T-helper 22 cell (primary cell): ENCODE data around the gene ZNF74.
"Not testable (repeated sequence)": the region's sequence is repeated elsewhere in the genome, so short reads cannot be mapped to it uniquely, and the experiment has no call there.

Source experiments
- DNase-seq: peaks from one replicate; pipeline ENCODE4 v3.0.0-alpha.2; 2020; ENCODE audit warnings: low read depth

ZNF74 gene

GRCh38 chr22:20400606-20401375 is 6.8 kb downstream of the ZNF74 start:
- DNase-seq = no peak

DNA sequence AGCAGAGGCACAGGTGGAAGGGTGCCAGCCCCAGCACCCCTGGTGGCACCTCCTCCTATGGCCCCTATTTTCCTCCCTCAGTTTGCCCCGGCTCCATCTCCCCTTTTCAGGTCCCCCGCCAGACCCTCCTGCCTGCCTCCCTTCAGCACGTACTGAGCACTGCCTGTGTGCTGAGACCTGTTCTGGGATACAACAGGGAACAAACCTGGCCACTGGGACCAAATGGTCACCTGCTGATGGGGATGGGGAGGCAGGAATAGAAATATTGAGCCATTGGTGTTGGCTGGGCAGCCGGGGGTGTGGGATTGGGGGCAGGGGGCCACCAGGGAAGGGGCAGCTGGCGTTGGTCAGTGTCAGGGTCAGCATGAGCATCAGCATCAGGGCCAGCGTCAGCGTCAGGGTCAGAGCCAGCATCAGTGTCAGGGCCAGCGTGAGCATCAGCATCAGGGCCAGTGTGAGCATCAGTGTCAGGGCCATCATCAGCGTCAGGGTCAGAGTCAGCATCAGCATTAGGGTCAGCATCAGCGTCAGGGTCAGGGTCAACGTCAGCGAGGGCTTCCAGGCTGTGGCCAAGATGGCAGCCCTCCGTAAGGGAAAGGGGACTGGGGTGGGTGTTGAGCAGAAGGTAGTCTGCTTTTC is 7.5 kb downstream of the ZNF74 start:
- DNase-seq = no peak

DNA sequence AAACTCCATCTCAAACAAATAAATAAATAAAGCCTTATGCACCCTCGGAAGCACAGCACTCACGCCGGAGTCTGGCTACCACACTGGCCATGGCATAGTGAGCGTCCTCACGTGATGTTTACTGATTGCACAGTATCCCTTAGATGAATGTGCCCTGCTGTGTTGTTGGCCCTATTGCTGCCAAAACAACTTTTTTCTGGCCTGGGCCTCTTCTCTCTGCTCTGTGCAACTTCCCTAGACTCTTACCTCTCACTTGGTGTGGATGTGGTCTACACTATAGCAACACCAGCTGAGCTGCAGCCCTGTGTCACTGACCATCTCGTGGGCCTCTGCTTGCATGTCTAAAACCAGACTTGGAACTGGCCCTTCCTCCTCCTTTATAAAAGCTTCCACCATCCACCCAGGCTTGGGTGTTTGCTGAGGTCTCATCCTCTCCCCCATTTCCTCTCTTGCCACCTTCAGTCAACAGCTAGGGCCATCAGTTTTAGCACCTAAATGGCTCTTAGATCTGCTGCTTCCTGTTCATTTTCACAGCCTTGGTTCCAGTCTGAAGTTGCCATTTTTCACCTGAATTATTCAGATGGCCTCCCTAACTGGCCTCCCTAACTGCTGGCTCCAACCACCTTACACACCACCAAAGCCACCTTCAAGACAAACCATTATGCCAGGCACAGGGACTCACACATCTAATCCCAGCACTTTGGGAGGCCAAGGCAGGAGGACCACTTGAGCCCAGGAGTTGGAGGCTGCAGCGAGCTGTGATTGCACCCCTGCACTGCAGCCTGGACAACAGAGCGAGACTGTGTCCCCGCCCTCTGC is 9.2 kb downstream of the ZNF74 start:
- DNase-seq = no peak

DNA sequence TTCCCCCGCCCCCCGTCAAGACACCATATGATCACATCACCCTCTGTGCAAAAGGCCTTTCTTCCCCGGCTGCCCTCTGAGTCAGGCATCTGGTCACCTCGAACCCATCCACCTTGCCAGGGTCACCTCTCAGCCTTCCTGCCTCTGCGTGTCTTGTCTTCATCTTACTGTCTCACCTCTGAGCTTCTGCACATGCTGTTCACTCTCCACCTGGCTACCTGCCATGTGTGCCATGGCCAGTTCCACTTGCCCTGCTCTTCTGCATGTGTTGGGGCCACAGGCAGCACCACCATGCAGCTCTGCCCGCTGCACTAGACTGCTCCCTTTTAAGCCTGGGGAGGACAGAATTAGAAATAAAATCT is 9.8 kb downstream of the ZNF74 start:
- DNase-seq = no peak

- no peak for DNase-seq
Measured at GRCh38 chr22:20404881-20405280, 10.9 kb downstream of the ZNF74 start.

GRCh38 chr22:20405291-20405930 is 11.5 kb downstream of the ZNF74 start:
- DNase-seq = no peak

DNA sequence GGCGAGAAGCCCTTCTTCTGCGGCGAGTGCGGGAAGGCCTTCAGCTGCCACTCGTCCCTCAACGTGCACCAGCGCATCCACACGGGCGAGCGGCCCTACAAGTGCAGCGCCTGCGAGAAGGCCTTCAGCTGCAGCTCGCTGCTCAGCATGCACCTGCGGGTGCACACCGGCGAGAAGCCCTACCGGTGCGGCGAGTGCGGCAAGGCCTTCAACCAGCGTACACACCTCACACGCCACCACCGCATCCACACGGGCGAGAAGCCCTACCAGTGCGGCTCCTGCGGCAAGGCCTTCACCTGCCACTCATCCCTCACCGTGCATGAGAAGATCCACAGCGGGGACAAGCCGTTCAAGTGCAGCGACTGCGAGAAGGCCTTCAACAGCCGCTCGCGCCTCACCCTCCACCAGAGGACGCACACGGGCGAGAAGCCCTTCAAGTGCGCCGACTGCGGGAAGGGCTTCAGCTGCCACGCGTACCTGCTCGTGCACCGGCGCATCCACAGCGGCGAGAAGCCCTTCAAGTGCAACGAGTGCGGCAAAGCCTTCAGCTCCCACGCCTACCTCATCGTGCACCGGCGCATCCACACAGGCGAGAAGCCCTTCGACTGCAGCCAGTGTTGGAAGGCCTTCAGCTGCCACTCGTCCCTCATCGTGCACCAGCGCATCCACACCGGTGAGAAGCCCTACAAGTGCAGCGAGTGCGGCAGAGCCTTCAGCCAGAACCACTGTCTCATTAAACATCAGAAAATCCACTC is 12.2 kb downstream of the ZNF74 start:
- no peak for DNase-seq

DNA sequence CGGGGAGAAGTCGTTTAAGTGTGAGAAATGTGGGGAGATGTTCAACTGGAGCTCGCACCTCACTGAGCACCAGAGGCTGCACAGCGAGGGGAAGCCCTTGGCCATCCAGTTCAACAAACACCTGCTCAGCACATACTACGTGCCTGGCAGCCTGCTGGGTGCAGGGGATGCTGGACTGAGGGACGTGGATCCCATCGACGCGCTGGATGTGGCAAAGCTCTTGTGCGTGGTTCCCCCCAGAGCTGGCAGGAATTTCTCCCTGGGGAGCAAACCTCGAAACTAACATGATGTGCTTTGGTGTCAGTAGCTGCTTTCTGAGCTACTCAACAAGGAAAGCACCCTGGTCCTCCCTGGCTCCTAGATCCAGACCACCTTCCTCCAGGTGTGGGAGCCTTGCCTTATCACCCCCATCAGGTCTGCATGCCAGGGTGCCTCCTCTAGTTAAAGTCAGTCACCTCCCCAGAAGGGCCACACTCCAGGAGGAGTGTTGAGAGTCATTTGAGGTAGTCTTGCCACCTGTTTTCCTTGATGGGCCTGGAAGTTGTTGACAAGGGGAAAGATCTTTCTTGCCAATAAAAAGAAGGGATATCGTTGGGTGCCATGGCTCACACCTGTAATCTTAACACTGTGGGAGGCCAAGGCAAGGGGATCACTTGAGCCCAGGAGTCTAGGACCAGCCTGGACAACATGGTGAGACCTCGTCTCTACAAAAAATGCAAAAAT is 12.9 kb downstream of the ZNF74 start:
- no peak for DNase-seq

DNA sequence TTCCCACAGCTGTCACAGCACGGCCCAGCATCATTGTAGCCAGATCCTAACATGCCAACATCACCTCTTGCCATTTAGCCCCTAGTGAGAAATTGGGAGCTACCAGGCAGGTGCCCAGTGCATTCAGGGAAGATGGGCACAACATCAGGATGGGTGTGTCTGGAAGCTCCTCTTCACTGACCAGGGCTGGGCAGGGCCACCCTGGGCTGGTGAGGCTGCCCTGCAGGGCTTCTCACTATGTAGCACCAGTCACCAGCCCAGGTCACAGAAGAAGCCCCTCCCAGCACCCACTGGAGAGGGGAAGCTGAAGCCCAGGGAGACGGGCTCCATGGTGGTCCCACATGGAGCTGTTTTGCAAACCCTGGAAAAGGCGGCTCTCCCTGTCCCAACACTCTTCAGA is 13.9 kb downstream of the ZNF74 start:
- DNase-seq = no peak

- no peak for DNase-seq
Measured at GRCh38 chr22:20408891-20409290, 14.9 kb downstream of the ZNF74 start.

DNA sequence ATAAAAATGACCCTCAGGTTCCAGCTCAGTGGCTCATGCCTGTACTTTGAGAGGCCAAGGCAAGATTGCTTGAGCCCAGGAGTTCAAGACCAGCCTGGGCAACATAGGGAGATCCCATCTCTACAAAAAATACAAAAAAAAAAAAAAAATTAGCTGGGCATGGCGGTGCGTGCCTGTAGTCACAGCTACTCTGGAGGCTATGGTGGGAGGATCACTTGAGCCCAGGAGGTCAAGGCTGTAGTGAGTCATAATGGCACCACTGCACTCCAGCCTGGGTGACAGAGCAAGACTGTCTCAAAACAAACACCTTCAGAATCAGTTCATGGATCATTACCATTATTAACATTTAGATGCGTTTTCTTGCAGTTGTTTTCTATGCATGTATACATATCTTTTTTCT is 15.4 kb downstream of the ZNF74 start:
- not testable (repeated sequence) for DNase-seq

DNA sequence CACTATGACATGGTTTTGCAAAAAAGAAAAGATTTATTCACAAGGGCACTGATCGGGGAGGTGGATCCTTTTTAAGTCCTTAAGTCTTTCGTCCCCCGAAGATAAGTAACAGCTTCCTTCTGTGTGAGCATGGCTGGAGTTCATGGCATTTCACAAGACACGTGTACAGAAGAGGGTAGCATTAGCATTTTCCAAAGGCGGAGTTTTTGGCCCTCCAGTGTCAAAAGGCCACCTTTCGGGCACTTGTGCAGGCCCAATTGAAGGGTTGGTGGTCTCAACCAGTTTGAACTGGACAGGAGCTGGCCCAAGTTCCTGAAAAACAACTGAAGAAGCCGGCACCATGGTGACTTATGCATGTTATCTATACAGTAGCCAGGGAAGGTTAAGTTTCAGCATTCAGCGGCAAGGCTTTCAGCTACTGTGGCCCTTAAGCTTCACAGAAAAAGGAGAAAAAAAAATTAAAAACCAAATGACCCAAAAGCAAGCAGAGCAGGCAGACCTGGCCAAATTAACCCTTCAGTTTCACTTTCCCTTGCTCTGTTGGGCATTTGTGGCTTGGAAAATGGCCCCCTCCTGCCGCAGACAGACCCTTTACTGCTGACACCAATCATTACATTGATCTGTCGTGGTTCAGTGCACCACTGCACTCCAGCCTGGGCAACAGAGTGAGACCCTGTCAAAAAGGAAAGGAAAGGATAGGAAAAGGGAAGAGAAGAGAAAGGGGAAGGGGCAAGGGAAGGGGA is 18.7 kb downstream of the ZNF74 start:
- no peak for DNase-seq

DNA sequence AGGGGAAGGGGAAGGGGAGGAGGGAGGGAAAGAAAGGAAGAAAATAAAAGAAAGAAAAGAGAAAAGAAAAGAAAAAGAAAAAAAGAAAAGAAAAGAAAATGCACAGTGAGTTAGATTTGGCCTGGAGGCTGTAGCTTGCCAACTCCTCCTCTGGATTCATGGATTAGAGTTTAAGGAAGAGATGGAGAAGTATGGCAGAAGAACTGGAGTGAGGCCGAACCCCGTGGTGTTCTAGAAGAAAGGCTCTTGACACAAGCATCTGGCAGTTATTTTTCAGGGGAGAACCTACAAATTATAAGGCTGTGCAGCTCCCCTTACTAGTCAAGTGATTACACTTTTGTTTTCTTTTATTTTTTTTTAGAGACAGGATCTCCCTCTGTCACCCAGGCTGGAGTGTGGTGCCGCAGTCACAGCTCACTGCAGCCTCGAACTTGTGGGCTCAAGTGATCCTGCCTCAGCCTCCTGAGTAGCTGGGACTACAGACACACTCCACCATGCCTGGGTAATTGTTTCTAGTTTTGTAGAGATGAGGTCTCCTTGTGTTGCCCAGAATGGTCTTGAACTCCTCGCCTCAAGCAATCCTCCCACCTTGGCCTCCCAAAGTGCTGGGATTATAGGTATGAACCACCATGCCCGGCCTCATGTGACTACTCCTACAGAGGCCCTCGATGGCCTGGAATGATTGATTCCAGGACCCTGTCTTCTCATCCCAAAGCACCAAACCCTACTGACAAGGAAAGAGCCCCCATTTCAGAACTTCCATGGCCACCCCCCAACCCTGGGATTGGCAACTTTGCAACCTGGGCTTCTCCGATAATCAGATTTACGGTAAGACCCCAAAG is 19.5 kb downstream of the ZNF74 start:
- no peak for DNase-seq

- no peak for DNase-seq
Measured at GRCh38 chr22:20414059-20414440, 20.1 kb downstream of the ZNF74 start.

DNA sequence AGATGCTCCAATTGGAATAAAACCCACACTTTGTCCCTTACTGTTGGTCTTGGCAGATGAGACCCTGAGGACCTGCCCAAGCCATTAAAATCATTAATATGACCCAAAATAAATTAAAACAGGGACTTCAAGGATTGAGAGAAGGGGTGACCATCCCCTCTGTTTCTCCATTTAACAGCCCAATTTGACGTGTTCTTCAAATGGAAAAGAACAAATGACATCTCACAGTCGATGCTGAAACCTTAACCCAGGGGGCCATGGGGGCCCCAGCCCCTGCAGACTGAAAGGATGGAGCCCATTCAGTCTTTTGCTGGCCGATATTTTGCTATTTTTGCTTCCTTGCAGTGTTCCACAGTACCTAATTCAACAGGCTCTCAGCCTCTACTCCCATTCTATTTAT is 20.5 kb downstream of the ZNF74 start:
- DNase-seq = no peak

DNA sequence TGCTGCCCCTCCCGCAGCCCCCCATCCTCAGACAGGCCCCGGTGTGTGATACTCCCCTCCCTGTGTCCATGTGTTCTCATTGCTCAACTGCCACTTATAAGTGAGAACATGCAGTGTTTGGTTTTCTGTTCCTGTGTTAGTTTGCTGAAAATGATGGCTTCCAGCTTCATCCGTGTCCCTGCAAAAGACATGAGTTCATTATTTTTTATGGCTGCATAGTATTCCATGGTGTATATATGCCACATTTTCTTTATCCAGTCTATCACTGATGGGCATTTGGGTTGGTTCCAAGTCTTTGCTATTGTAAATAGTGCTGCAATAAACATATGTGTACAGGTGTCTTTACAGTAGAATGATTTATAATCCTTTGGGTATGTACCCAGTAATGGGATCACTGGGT is 21.3 kb downstream of the ZNF74 start:
- not testable (repeated sequence) for DNase-seq

DNA sequence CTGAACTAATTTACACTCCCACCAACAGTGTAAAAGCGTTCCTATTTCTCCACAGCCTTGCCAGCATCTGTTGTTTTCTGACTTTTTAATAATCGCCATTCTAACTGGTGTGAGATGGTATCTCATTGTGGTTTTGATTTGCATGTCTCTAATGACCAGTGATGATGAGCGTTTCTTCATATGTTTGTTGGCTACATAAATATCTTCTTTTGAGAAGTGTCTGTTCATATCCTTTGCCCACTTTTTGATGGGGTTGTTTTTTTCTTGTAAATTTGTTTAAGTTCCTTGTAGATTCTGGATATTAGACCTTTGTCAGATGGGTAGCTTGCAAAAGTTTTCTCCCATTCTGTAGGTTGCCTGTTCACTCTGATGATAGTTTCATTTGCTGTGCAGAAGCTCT is 21.7 kb downstream of the ZNF74 start:
- not testable (repeated sequence) for DNase-seq

DNA sequence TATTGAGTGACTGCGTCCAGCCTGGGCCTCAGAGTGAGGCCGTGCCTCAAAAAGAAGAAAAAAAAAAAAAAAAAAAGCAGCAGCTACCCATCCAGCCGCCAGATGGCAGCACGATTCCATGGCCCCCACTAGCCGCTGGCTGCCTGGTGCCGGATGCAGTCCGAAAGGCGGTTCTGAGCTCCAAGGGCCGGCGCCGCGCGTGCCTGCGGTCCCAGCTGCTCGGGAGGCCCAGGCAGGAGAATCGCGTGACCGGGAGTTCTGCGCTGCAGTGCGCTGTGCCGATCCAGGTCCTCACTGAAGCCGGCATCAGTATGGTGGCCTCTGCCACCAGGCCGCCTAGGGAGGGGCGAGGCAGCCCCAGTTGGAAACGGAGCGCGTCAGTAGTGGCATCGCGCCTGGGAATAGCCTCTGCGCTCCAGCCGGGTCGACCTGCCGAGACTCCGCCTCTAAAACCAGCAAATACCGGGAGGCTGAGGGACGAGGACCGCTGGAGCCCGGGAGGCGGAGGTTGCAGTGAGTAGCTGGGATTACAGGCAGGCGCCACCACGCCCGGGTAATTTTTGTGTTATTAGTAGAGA is 24.3 kb downstream of the ZNF74 start:
- peak; percentile 53 for DNase-seq

DNA sequence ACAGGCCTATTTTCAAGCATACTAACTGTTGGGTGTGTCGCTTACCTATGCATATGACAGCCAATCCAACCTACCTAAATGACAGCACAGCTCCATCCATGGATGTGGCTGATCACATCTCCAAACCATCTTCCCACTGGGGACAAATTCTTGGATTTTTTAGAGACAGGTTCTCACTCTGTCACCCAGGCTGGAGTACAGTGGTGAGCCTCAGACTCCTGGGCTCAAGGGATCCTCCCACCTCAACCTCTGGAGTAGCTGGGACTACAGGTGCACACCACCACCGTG is 25.7 kb downstream of the ZNF74 start:
- DNase-seq = no peak
